SHP77 treated with DMSO at 0.1 percent for 48 hours (cell line): ENCODE results near the gene ANXA5.
"Not testable (repeated sequence)": the region's sequence is repeated elsewhere in the genome, so short reads cannot be mapped to it uniquely, and the experiment has no call there.

ENCODE experiments used
- DNase-seq: peaks from one replicate; lab custom pipeline; 2025; lab: John Stamatoyannopoulos, UW

Gene ANXA5

GRCh38 chr4:121696581-121697461, at the start of gene ANXA5:
ANXA5 (minus strand) TSS chr4:121696980; CDS start chr4:121696589, 391 bp downstream.
- peak; percentile 31 for DNase-seq

DNA sequence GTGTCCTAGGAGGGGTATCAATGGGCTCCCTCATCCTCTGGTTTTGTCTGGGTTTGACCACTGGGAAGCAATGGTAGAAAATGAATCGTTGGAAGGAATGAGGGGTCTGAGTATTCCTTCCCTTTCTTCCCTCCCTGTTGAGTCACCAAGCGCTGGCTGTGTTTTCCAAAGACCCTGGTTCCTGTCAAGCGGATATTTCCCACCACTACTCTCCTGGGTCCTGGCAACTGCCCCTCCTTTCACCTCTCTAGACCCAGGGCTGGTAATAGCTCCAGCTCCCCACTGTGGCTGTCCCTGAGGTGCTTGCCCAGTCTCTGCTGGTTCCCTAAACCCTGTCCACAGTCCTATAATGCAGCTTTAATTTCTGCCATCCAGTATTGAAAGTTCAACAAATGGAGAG, 46.0 kb upstream of the ANXA5 start:
- no peak for DNase-seq

- no peak for DNase-seq
Measured at GRCh38 chr4:121741751-121742150, 45.0 kb upstream of the ANXA5 start.

- no peak for DNase-seq
Measured at GRCh38 chr4:121740796-121741409, 44.1 kb upstream of the ANXA5 start.

DNA sequence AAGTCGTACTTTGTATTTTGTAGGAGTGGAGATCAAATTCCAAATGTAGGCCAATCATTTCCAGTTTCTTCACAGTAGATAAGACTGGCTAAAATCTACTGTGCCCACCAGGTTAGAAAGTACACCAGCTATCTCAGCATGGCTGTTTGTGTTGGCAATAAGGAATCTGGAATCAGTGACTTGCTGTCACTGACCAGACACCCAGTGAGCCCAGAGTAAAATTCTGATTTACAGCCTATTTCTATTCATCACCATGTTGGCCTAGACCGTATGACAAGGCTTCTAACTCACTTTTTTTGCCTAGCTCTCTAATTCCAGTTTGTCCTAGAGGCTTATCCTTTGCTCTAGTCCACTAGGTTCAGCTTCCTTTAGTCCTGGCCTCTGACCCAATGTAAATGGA, 42.8 kb upstream of the ANXA5 start:
- no peak for DNase-seq

- no peak for DNase-seq
Measured at GRCh38 chr4:121738780-121739535, 42.2 kb upstream of the ANXA5 start.

DNA sequence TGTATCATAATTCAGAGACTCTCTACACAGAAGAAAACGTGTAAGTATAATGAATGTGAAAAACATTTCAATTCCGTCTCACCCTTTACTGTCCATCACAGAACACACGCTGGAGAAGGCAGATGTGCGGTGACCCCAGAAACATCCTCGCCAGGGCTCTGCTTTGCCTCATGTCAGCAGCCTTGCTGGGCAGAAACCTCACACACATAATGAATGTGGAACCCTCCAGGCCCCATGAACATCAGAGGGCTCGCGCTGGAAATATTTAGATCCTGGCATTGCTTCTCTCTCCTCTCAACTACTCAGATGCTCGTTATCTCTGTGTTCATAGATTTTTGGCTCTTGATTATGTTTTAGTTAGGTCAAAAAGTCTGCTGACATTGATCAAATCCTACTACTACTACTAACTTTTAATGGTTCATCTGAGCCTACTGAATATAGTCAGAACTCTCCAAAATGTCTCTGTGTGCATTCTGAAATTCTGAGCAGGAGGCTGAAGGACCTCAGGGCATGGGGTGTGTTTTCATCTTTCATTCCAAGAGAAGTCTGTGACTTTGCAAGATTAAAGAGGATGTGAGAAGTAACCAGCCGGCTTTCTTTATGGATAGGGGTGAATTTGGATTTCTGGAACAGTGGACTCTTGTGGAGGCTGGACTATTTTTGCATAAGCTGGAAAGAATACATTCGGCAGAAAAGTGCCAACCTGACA, 41.2 kb upstream of the ANXA5 start:
- DNase-seq: no peak

DNA sequence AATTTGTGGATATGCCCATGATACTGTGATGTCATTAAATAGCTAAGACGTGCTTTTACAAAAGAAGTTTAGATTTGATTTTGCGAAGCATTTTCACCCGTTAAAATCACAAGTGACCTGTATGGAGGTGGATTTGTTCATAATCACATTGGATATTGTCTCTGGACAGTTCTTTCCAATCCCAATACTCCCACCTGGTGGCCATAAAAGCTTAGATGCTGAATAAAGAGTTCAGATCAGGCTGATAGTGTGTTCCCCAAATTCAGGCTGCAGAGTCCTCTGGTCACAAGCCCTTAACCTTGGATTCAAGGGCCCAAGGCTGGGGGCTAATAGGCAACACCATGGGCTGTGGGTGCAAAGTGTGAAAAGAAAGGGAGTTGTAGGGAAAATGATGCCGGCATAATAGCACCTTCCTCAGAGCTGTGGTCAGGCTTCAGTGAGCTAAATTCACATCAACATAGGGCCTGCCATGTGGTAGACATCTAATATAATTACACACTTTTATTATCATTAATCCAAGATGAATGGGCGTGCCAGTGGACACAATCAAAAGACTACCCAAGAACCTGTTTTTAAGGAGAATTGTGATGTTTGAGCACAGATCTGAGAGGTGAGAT, 40.1 kb upstream of the ANXA5 start:
- DNase-seq: no peak

DNA sequence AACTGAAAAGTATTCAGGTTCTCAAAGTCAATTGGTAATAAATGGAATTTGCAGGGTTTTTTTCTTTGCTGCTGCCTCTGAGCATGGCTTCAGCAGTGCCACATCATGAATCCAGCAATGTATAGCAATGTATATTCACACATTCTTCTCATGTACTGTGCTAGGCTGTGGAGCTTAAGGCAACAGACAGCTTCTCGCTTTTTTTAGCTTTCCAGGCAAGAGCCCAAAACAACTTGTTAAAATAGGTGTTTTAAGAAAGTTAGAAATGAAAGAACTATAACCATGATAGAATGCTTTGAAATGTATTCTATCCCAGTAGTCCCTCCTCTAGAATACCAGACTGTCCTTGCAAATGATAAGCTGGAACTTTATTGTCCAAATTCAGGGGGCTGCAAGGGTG, 37.8 kb upstream of the ANXA5 start:
- no peak for DNase-seq

GRCh38 chr4:121733942-121734341, 37.2 kb upstream of the ANXA5 start:
- no peak for DNase-seq

DNA sequence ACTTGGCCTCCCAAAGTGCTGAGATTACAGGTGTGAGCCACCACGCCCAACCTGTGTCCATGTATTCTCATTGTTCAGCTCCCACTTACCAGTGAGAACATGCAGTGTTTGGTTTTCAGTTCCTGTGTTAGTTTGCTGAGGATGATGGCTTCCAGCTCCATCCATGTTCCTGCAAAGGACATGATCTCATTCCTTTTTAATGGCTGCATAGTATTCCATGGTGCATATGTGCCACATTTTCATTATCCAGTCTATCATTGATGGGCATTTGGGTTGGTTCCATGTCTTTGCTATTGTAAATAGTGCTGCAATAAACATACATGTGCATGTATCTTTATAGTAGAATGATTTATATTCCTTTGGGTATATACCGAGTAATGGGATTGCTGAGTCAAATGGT, 33.0 kb upstream of the ANXA5 start:
- not testable (repeated sequence) for DNase-seq

GRCh38 chr4:121728798-121729226, 32.0 kb upstream of the ANXA5 start:
- DNase-seq: no peak

DNA sequence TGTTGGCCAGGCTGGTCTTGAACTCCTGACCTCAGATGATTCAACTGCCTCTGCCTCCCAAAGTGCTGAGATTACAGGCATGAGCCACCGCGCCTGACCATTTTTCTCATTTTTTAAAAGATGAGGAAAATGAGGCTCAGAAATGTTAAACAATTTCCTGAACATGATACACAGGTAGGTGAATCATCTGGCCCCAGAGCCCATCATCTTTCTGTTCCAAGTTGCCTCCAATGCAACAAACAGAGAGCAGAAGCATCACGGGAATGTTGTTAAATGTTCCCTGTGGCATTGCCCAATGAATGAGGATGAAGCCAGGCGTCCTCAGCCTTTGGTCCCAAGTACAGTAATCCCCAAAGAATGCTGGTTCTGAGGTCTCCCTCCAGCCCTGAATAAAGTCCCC, 31.3 kb upstream of the ANXA5 start:
- DNase-seq: no peak

GRCh38 chr4:121726642-121727268, 30.0 kb upstream of the ANXA5 start:
- peak; percentile 41 for DNase-seq

- no peak for DNase-seq
Measured at GRCh38 chr4:121724671-121725070, 27.9 kb upstream of the ANXA5 start.

DNA sequence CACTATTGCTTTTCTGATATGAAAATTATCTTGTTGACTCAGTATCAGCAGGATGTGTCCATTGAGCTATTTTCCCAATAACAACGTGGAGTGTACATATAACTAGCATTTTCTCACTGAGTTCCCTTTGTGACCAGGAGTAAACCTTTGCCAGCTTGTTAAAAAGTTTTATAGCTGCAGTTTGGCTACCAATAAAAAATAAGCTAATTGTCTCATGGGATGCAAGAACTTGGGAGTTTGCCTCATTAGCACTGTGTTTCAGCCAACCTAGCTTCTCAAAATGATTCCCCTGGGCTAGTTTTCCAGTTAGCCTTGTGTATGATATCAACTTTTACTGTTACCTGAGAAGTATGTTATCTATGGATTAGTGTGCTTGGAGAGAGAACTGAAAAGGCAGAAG, 24.9 kb upstream of the ANXA5 start:
- no peak for DNase-seq

DNA sequence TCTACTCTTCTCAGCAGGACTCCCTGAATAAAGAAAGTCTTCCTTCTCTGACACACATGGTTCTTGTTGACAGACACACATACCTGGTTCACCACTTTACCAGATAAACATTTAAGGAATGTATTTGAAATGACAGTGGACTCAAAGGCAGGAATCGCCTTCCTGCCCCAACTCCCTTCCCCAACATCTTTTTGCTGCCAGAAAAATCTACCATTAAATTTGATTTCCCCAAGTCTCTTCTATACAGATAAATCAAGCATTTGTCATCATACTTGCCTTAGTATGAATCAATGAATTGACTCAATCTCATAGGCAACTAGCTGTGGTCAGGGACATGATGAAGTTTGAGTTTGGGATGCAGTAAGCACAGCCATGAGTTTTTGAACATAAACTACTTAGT, 23.3 kb upstream of the ANXA5 start:
- DNase-seq: no peak

GRCh38 chr4:121717680-121718237, 21.0 kb upstream of the ANXA5 start:
- DNase-seq: no peak

GRCh38 chr4:121714548-121714947, 17.8 kb upstream of the ANXA5 start:
- DNase-seq: no peak

GRCh38 chr4:121712783-121713182, 16.0 kb upstream of the ANXA5 start:
- DNase-seq: no peak
